ENCODE measurements around the gene SLC6A6.

SLC6A6 gene

DNA sequence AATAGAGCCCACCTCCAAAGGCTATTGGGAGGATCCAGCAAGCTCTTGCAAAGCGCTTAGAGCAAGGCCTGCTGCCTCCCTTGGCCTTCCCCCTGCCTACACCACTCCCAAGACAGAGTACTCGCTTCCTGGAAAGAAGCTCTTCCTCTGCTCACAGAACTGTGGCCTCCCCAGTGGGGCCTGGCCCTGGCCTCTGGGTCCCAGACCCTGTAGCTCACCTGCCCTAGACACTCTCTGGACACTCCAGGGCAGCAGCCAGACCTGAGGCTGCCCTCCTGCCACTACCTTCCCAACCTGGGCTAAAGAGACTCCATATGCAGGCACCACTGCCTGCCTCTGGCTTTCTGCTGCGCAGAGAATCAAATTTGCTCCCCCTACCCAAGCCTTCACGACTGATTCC lies 87.8 kb downstream of the SLC6A6 start:
- DNase-seq: no peak

GRCh38 chr3:14490831-14491230 lies 88.4 kb downstream of the SLC6A6 start:
- DNase-seq: no peak

GRCh38 chr3:14491396-14492190 lies 89.2 kb downstream of the SLC6A6 start:
- no peak for DNase-seq

DNA sequence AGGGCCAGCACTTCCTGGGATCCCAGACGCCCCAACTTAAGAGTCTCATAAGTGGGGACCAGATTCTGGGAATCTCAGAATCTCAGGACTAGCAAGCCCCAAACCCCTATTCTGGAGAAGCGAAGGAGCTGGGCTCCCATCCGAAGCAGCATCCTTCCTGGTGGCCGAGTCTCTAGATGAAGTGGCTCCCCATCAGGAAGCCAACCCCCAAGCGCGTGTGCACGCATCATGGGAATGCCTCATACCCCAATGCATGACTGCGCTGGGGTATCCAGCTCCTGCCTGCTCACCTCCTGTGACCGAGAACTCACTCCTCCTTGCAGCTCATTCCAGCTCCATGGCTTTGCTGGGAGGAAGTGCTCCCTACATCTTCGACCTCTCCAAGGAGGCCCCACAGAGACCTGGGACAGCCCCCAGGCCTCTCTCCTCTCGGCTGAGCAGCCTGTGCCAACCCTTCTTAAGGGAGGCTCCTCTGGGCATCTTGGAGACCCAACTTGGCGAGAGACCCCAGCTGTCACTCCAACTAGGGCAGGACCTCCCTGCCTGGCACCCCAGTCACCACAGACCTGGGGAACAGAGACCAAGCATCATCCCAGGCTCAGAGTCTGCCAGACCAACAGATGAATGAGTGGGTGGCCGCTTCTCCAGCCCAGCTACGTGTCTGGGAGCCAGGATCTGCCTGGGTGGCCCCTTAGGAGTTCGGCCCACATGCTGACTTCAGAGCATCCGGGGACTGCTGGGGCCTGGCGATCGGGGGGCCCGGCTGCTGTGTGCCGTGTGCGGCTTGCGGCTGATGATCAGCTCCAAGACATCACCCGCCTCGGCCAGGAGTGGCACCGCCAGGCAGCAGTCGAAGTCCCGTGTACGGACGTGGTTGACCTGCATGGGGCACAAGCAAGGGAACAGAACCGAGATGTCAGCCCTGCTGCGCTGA lies 90.8 kb downstream of the SLC6A6 start:
- no peak for DNase-seq

GRCh38 chr3:14494279-14494972 lies 92.0 kb downstream of the SLC6A6 start:
- no peak for DNase-seq

- no peak for DNase-seq
These were observed 92.5 kb downstream of the SLC6A6 start for GRCh38 chr3:14494973-14495300.

GRCh38 chr3:14496351-14496750 lies 93.9 kb downstream of the SLC6A6 start:
- DNase-seq: no peak

DNA sequence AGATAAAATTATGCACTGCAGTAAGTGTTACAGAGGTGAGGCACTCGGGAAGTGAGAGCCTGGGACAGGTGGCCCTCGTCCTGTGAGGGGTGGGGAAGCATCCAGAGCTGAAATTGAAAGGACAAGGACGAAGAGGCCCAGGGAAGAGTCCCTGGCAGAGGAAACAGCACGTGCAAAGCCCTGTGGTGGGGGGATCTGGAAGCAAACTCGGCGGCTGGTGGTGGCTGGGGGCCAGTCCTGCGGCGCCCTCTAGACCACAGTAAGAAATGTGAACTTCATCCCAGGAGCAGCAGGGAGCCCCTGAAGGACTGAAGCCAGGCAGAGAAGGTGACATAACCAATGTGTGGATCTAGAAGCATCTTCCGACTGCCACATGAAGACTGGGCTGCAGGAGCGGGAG lies 94.9 kb downstream of the SLC6A6 start:
- DNase-seq: no peak

- DNase-seq: no peak
These were observed 100.1 kb downstream of the SLC6A6 start for GRCh38 chr3:14502472-14502871.

GRCh38 chr3:14503033-14503705 lies 100.8 kb downstream of the SLC6A6 start:
- DNase-seq: no peak

- DNase-seq: no peak
These were observed 101.3 kb downstream of the SLC6A6 start for GRCh38 chr3:14503706-14504065.

GRCh38 chr3:14505001-14505802 lies 102.8 kb downstream of the SLC6A6 start:
- DNase-seq: no peak

- DNase-seq: no peak
These were observed 103.5 kb downstream of the SLC6A6 start for GRCh38 chr3:14505803-14506500.

DNA sequence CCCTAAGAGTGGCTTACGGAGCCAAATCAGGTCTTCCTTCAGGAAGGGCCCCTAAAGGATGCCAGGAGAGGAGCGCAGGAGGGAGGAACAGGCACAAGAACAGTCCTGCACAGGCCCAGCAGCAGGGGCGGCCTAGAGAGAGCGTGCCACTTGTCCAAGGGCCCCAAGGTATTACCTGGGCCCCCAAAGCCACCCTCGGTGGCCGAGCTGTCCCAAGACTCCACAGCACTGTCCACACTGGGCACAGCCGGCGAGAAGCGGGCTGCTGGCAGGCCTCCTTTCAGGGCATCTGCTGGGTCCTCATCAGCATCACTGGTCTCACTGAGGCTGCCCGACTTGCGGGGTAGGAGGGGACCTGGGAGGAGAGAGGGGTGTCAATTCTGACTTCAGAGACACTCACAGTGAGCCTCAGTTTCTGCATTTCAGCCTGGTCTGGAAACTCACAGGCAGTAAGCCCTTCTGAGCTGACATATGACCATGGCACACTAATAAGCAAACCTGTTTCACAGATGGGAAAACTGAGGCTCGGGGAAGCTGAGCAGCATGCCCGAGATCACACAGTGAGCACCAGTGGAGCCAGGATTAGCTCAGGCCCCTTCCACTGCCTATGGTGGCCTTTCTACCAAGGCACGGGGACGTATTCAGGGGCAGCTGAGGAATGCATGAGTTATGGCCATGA lies 104.4 kb downstream of the SLC6A6 start:
- DNase-seq: no peak

- DNase-seq: no peak
These were observed 104.9 kb downstream of the SLC6A6 start for GRCh38 chr3:14507305-14507741.

- no peak for DNase-seq
These were observed 105.5 kb downstream of the SLC6A6 start for GRCh38 chr3:14507757-14508504.

GRCh38 chr3:14508505-14508819 lies 106.1 kb downstream of the SLC6A6 start:
- DNase-seq: no peak

- no peak for DNase-seq
These were observed 106.8 kb downstream of the SLC6A6 start for GRCh38 chr3:14508966-14509795.

- DNase-seq: no peak
These were observed 107.3 kb downstream of the SLC6A6 start for GRCh38 chr3:14509796-14510100.

Data from DMS79 (cell line).